GM23248 (cell line): ENCODE measurements around the gene SPATA32. TPM values are rescaled to one million over a fixed set of nuclear protein-coding genes. Genes with fewer than 3 reads are reported as not detected.

ENCODE experiments used
- DNase-seq: peaks from one replicate; pipeline ENCODE4 v3.0.0-alpha.2; 2015
- H2AFZ ChIP-seq: fragments of 200-600 bp; sonication (generic); 2 replicates; pipeline ENCODE4 v1.6.1; 2016; ENCODE audit warnings: antibody characterized with exemption
- H3F3A ChIP-seq: fragments of 200-600 bp; sonication (generic); 2 replicates; pipeline ENCODE4 v1.6.1; 2016; ENCODE audit warnings: mild to moderate bottlenecking, antibody characterized with exemption, mixed run types; ENCODE audit not compliant: insufficient read depth
- H3K27ac ChIP-seq: fragments of 200-600 bp; sonication (generic); 2 replicates; pipeline ENCODE4 v1.5.1; 2016; ENCODE audit warnings: mild to moderate bottlenecking
- H3K27me3 ChIP-seq: fragments of 200-600 bp; sonication (generic); replicated peaks from 2 replicates; pipeline ENCODE4 v1.6.1; 2016; ENCODE audit warnings: mild to moderate bottlenecking; ENCODE audit not compliant: insufficient read depth
- H3K36me3 ChIP-seq: fragments of 200-600 bp; sonication (generic); 2 replicates; pipeline ENCODE4 v1.6.1; 2016; ENCODE audit warnings: low read depth, mild to moderate bottlenecking
- H3K4me1 ChIP-seq: fragments of 200-600 bp; sonication (generic); 2 replicates; pipeline ENCODE4 v1.6.1; 2016; ENCODE audit warnings: mild to moderate bottlenecking; ENCODE audit not compliant: insufficient read depth
- H3K4me2 ChIP-seq: fragments of 200-600 bp; sonication (generic); one replicate; pipeline ENCODE4 v1.6.1; 2016; ENCODE audit warnings: mild to moderate bottlenecking; ENCODE audit not compliant: unreplicated experiment
- H3K4me3 ChIP-seq: fragments of 200-600 bp; sonication (generic); 2 replicates; pipeline ENCODE4 v1.5.1; 2016; ENCODE audit warnings: mild to moderate bottlenecking
- H3K79me2 ChIP-seq: fragments of 200-600 bp; sonication (generic); 2 replicates; pipeline ENCODE4 v1.6.1; 2016; ENCODE audit warnings: mild to moderate bottlenecking; ENCODE audit not compliant: insufficient read depth
- H3K9ac ChIP-seq: fragments of 200-600 bp; sonication (generic); 2 replicates; pipeline ENCODE4 v1.6.1; 2016; ENCODE audit warnings: mild to moderate bottlenecking
- H3K9me2 ChIP-seq: fragments of 200-600 bp; sonication (generic); 2 replicates; pipeline ENCODE4 v1.6.1; 2016; ENCODE audit warnings: mixed run types, mild to moderate bottlenecking, moderate library complexity; ENCODE audit not compliant: insufficient read depth
- H3K9me3 ChIP-seq: fragments of 200-600 bp; sonication (generic); one replicate; pipeline ENCODE4 v1.6.1; 2017; ENCODE audit warnings: low read depth
- H4K20me1 ChIP-seq: fragments of 200-600 bp; sonication (generic); 2 replicates; pipeline ENCODE4 v1.6.0; 2016; ENCODE audit not compliant: insufficient read depth
- EZH2 ChIP-seq: fragments of 200-600 bp; sonication (generic); IDR thresholded peaks from 2 replicates; pipeline ENCODE4 v1.6.1; 2018; ENCODE audit warnings: antibody characterized with exemption, mild to moderate bottlenecking; ENCODE audit not compliant: insufficient read depth, poor library complexity, severe bottlenecking
- EZH2phosphoT487 ChIP-seq: fragments of 200-600 bp; sonication (generic); IDR thresholded peaks from 2 replicates; pipeline ENCODE4 v1.6.1; 2018; ENCODE audit warnings: antibody characterized with exemption, moderate library complexity, mild to moderate bottlenecking, low read depth; ENCODE audit not compliant: insufficient read depth
- WGBS, 2 experiments: methylation state at CpG; one replicate each; pipeline ENCODE4 v1.1.6; 2015 to 2017; ENCODE audit warnings: low lambda C conversion rate in 2 of 2, low coverage in 1 of 2; ENCODE audit errors: missing lambda C conversion rate in 2 of 2; 5-methylcytosine and 5-hydroxymethylcytosine counted together
- in situ Hi-C: fragments of 300-500 bp; cut with MboI; formaldehyde crosslinking; loops from 2 replicates; pipeline ENCODE4 v1.15.0; 2020
- polyA plus RNA-seq: library from polyadenylated mRNA; unstranded; fragments of >200 nt; fragmentation: Nextera tagmentation; extraction: Ambion mirVana; gene quantifications from 2 replicates; pipeline ENCODE4 v1.2.1, GENCODE V29; 2016
- total RNA-seq: library from RNA; depleted of rRNA; stranded (reverse); fragments of >200 nt; shearing (Covaris generic); gene quantifications from 2 replicates; pipeline ENCODE4 v1.2.3, GENCODE V29; 2014

The SPATA32 gene
- total and polyA plus RNA-seq, 2 experiments from 2014 or later: not detected

GRCh38 chr17:45229681-45230409 lies 32.0 kb downstream of the SPATA32 start:
- 86 to 90% methylated on average over 15 of the region's 16 CpGs for WGBS, 2 experiments
- Histone ChIP-seq H3K36me3 (no peaks in the 10 kb centered on the region), H3K27ac (peak overlapping the region; percentile 65), H3K79me2 (no peaks in the 10 kb centered on the region), H3F3A (peaks cover 3% of the 10 kb centered on the region; the same call in 1 of the 2 replicates), H3K9me3 (no peaks in the 10 kb centered on the region), H3K27me3 (no peaks in the 10 kb centered on the region), H3K4me1 (peaks cover 44% of the 10 kb centered on the region), H2AFZ (peak overlapping the region; percentile 66), H4K20me1 (no peaks in the 10 kb centered on the region), H3K4me2 (peak overlapping the region; percentile 57), H3K9ac (peak overlapping the region; percentile 66), H3K9me2 (no peaks in the 10 kb centered on the region), H3K4me3 (no peak overlapping the region)
- in situ Hi-C loops: loop anchor here (10.0 kb wide), 1 partner anchor 165 kb away; no protein-coding TSS in a partner anchor
- no peak for TF ChIP-seq EZH2
- no peak for TF ChIP-seq EZH2phosphoT487
- DNase-seq: peak; percentile 27

GRCh38 chr17:45228763-45229539 lies 32.9 kb downstream of the SPATA32 start:
- no peaks in the 10 kb centered on the region for H3K79me2 ChIP-seq
- H4K20me1 ChIP-seq: no peaks in the 10 kb centered on the region
- no peak overlapping the region for H3K4me3 ChIP-seq
- DNase-seq: peak; percentile 96
- H3K9me3 ChIP-seq: no peaks in the 10 kb centered on the region
- peaks cover 3% of the 10 kb centered on the region; the same call in 1 of the 2 replicates for H3F3A ChIP-seq
- H3K36me3 ChIP-seq: no peaks in the 10 kb centered on the region
- H3K9ac ChIP-seq: peak overlapping the region; percentile 66
- in situ Hi-C loops: loop anchor here (10.0 kb wide), 1 partner anchor 166 kb away; no protein-coding TSS in a partner anchor
- H3K9me2 ChIP-seq: no peaks in the 10 kb centered on the region
- 6 to 8% methylated on average over 17 of the region's 19 CpGs for WGBS, 2 experiments
- H3K27ac ChIP-seq: peak overlapping the region; percentile 65
- H3K4me1 ChIP-seq: peaks cover 44% of the 10 kb centered on the region
- TF ChIP-seq EZH2 (no peak), EZH2phosphoT487 (no peak)
- peak overlapping the region; percentile 66 for H2AFZ ChIP-seq
- peak overlapping the region; percentile 57 for H3K4me2 ChIP-seq
- no peaks in the 10 kb centered on the region for H3K27me3 ChIP-seq

DNA sequence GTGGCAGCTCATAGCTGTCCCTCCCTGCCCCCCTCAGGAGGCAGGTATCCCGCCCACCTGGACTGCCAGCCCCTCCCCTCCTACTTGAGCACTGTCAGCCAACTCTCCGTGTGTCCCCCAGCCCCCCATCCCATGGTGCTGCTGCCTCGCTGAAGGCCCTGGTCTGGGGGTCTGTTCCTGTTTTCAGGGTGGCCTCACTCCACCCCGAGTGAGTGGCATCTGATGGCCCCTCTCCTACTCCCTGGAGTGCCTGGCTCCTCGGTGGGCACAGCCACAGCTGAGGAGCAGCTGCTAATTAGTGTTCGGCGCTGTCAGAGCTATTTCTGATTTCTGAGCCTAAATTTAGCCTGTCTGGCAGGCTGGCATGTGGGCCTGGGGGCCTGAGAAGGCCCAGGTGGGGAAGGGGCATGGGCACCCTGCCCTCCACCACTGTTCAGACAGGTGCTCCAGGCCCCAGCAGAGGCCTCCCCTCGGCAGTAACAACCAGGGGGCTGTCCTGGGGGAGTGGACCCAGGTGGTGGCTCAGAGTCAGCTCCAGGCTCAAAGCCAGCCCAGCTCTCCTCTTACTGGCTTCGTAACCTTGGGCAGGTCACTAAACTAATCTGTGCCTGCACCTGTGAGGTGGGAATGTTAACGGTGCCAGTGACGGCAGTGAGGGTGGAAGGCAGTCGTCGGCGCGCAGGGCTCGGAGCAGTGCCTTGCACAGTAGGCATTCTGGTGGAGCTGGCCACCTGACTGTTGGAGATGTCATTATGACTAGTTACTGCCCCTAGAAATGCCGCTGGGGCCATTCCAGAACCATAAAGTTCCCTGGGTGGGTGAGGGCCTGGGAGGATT lies 33.8 kb downstream of the SPATA32 start:
- H3K9ac ChIP-seq: peak overlapping the region; percentile 66
- H3K9me2 ChIP-seq: no peaks in the 10 kb centered on the region
- H3K36me3 ChIP-seq: no peaks in the 10 kb centered on the region
- no peaks in the 10 kb centered on the region for H3K9me3 ChIP-seq
- 75 to 81% methylated on average over 16 of the region's 17 CpGs for WGBS, 2 experiments
- in situ Hi-C loops: loop anchor here (10.0 kb wide), 1 partner anchor 167 kb away; no protein-coding TSS in a partner anchor
- peaks cover 3% of the 10 kb centered on the region; the same call in 1 of the 2 replicates for H3F3A ChIP-seq
- H2AFZ ChIP-seq: peak overlapping the region; percentile 66
- peak overlapping the region; percentile 57 for H3K4me2 ChIP-seq
- DNase-seq: no peak
- peaks cover 44% of the 10 kb centered on the region for H3K4me1 ChIP-seq
- no peak overlapping the region for H3K4me3 ChIP-seq
- H3K27me3 ChIP-seq: no peaks in the 10 kb centered on the region
- TF ChIP-seq EZH2phosphoT487 (no peak), EZH2 (no peak)
- H4K20me1 ChIP-seq: no peaks in the 10 kb centered on the region
- peak overlapping the region; percentile 65 for H3K27ac ChIP-seq
- no peaks in the 10 kb centered on the region for H3K79me2 ChIP-seq
